ENCODE results near the gene OR52B4. TPM values are rescaled to one million over a fixed set of nuclear protein-coding genes. Genes with fewer than 3 reads are reported as not detected.

OR52B4 gene
- total RNA-seq, 1 experiment from 2014 or later: not detected

- no peaks in the 10 kb centered on the region for H3K27me3 ChIP-seq (ENCODE audit: control insufficient read depth, insufficient read depth, low read length)
- TSS peak; percentile 62 for BruUV-seq (replicated peaks)
- H3K4me1 ChIP-seq (ENCODE audit: control insufficient read depth, insufficient read depth, low read length): peaks cover 7% of the 10 kb centered on the region
- peak; percentile 100 for ATAC-seq
- TF ChIP-seq TCF7L2 (IDR thresholded peaks at IDR 0.05; ENCODE audit: low read depth, low read length) (0 out of 2 replicates have a peak, but pooled peaks have one; percentile 36), CTCF (IDR thresholded peaks at IDR 0.05) (no peak), SIN3A (IDR thresholded peaks at IDR 0.05; ENCODE audit: borderline replicate concordance, insufficient read depth, low read depth, low read length) (no peak), REST (IDR thresholded peaks at IDR 0.05; ENCODE audit: insufficient read depth in 1 of 2, low read depth in 2 of 2, low read length in 1 of 2) (no peak), POLR2AphosphoS5 (IDR thresholded peaks at IDR 0.05; ENCODE audit: low read depth, low read length) (peak; percentile 73; the same call in 1 of the 2 replicates)
- H3K9me3 ChIP-seq (ENCODE audit: control insufficient read depth, insufficient read depth, low read depth, low read length): no peaks in the 10 kb centered on the region
- peak; percentile 83 for DNase-seq (ENCODE audit: low read depth, low spot score)
- CTCF ChIA-PET: no interaction called here
- H3K36me3 ChIP-seq (ENCODE audit: control insufficient read depth, insufficient read depth, low read length): 0 out of 2 replicates have a peak, but pooled peaks cover 6% of the 10 kb centered on the region
- H3K4me3 ChIP-seq (ENCODE audit: low read depth in 2 of 2, low read length in 2 of 2): peak within 1 kb of the TSS; percentile 81 to 91
- POLR2A ChIA-PET: no interaction called here
- in situ Hi-C loops (cut with HindIII; ENCODE audit: low pct_unique_long_range_greater_than_20kb, low sequenced_read_pairs) (no loop called here), intact Hi-C loops (cut with micrococcal nuclease; ENCODE audit: unreplicated experiment) (no loop called here)
- H3K27ac ChIP-seq (ENCODE audit: low read length): peak within 1 kb of the TSS; percentile 90
Measured at GRCh38 chr11:4393209-4393857, 25.1 kb upstream of the OR52B4 start, which contains the start of gene TRIM21. TSS of gene TRIM21 (minus strand) at chr11:4393702. CDS start at chr11:4390409, 3,293 bp downstream.

- intact Hi-C loops (cut with micrococcal nuclease; ENCODE audit: unreplicated experiment) (no loop called here), in situ Hi-C loops (cut with HindIII; ENCODE audit: low pct_unique_long_range_greater_than_20kb, low sequenced_read_pairs) (no loop called here)
- POLR2A ChIA-PET: no interaction called here
- DNase-seq (ENCODE audit: low read depth, low spot score) (no peak), ATAC-seq (no peak)
- TF ChIP-seq REST (IDR thresholded peaks at IDR 0.05; ENCODE audit: insufficient read depth in 1 of 2, low read depth in 2 of 2, low read length in 1 of 2) (no peak), SIN3A (IDR thresholded peaks at IDR 0.05; ENCODE audit: borderline replicate concordance, insufficient read depth, low read depth, low read length) (no peak), CTCF (IDR thresholded peaks at IDR 0.05) (no peak), TCF7L2 (IDR thresholded peaks at IDR 0.05; ENCODE audit: low read depth, low read length) (no peak), POLR2AphosphoS5 (IDR thresholded peaks at IDR 0.05; ENCODE audit: low read depth, low read length) (no peak)
- H3K36me3 ChIP-seq (ENCODE audit: control insufficient read depth, insufficient read depth, low read length): 0 out of 2 replicates have a peak, but pooled peaks cover 6% of the 10 kb centered on the region
- peaks cover 5% of the 10 kb centered on the region for H3K4me1 ChIP-seq (ENCODE audit: control insufficient read depth, insufficient read depth, low read length)
- H3K9me3 ChIP-seq (ENCODE audit: control insufficient read depth, insufficient read depth, low read depth, low read length): no peaks in the 10 kb centered on the region
- CTCF ChIA-PET: no interaction called here
- no TSS peak for BruUV-seq (replicated peaks)
- H3K27ac ChIP-seq (ENCODE audit: low read length): no peak overlapping the region
- no peak overlapping the region for H3K4me3 ChIP-seq (ENCODE audit: low read depth in 2 of 2, low read length in 2 of 2)
- H3K27me3 ChIP-seq (ENCODE audit: control insufficient read depth, insufficient read depth, low read length): no peaks in the 10 kb centered on the region
Measured at GRCh38 chr11:4388221-4388620, 20.0 kb upstream of the OR52B4 start.
